NCI-H2171 (cell line): Measurements from ENCODE around the gene PAAF1.

Experiments
- DNase-seq: peaks from one replicate; lab custom pipeline; 2025; lab: John Stamatoyannopoulos, UW

The PAAF1 gene

GRCh38 chr11:73946798-73947458 lies 70.1 kb downstream of the PAAF1 start:
- no peak for DNase-seq

GRCh38 chr11:73949246-73949645 lies 72.4 kb downstream of the PAAF1 start:
- DNase-seq: no peak

- DNase-seq: no peak
Measured at GRCh38 chr11:73949912-73950311, 73.1 kb downstream of the PAAF1 start.

GRCh38 chr11:73950869-73951710 lies 74.3 kb downstream of the PAAF1 start, which contains the start of gene DNAJB13:
TSS of gene DNAJB13 (plus strand) at chr11:73951026. CDS start at chr11:73951070, 44 bp downstream.
- DNase-seq: no peak

GRCh38 chr11:73951797-73952196 lies 75.0 kb downstream of the PAAF1 start:
- no peak for DNase-seq

GRCh38 chr11:73956876-73957653 lies 80.3 kb downstream of the PAAF1 start:
- DNase-seq: no peak

- no peak for DNase-seq
Measured at GRCh38 chr11:73957654-73958361, 81.0 kb downstream of the PAAF1 start.

- DNase-seq: no peak
Measured at GRCh38 chr11:73958521-73959141, 81.8 kb downstream of the PAAF1 start.

- no peak for DNase-seq
Measured at GRCh38 chr11:73961321-73961720, 84.5 kb downstream of the PAAF1 start.

- no peak for DNase-seq
Measured at GRCh38 chr11:73962101-73962705, 85.4 kb downstream of the PAAF1 start.

GRCh38 chr11:73963861-73964260 lies 87.1 kb downstream of the PAAF1 start:
- DNase-seq: no peak

- DNase-seq: no peak
Measured at GRCh38 chr11:73965076-73965763, 88.4 kb downstream of the PAAF1 start.

GRCh38 chr11:73965764-73966121 lies 88.9 kb downstream of the PAAF1 start:
- DNase-seq: no peak

GRCh38 chr11:73968356-73968966 lies 91.7 kb downstream of the PAAF1 start:
- DNase-seq: no peak

- DNase-seq: no peak
Measured at GRCh38 chr11:73969091-73969490, 92.3 kb downstream of the PAAF1 start.

GRCh38 chr11:73969991-73970800 lies 93.4 kb downstream of the PAAF1 start:
- DNase-seq: no peak

- no peak for DNase-seq
Measured at GRCh38 chr11:73971175-73971719, 94.4 kb downstream of the PAAF1 start.

- DNase-seq: no peak
Measured at GRCh38 chr11:73972187-73972586, 95.4 kb downstream of the PAAF1 start.
